HuH-7 (cell line): ENCODE measurements around the gene CDC14A.

Experiments used
- DNase-seq: peaks from one replicate; pipeline ENCODE4 v3.0.0; 2011; ENCODE audit warnings: low spot score

The CDC14A gene

GRCh38 chr1:100448366-100448765 lies 96.1 kb downstream of the CDC14A start:
- no peak for DNase-seq

GRCh38 chr1:100449477-100449876 lies 97.2 kb downstream of the CDC14A start:
- DNase-seq: no peak

- no peak for DNase-seq
Observed at GRCh38 chr1:100452641-100453040, 100.3 kb downstream of the CDC14A start.

- DNase-seq: no peak
Observed at GRCh38 chr1:100455478-100456072, 103.3 kb downstream of the CDC14A start.

- no peak for DNase-seq
Observed at GRCh38 chr1:100456880-100457279, 104.6 kb downstream of the CDC14A start.

- no peak for DNase-seq
Observed at GRCh38 chr1:100457683-100458082, 105.4 kb downstream of the CDC14A start.

- no peak for DNase-seq
Observed at GRCh38 chr1:100458661-100459357, 106.5 kb downstream of the CDC14A start.

GRCh38 chr1:100459358-100460114 lies 107.2 kb downstream of the CDC14A start:
- peak; percentile 32 for DNase-seq

- no peak for DNase-seq
Observed at GRCh38 chr1:100461222-100461621, 108.9 kb downstream of the CDC14A start.

GRCh38 chr1:100462326-100463025 lies 110.2 kb downstream of the CDC14A start:
- no peak for DNase-seq

GRCh38 chr1:100463791-100464424 lies 111.6 kb downstream of the CDC14A start:
- peak; percentile 58 for DNase-seq

GRCh38 chr1:100469578-100469977 lies 117.3 kb downstream of the CDC14A start:
- no peak for DNase-seq

GRCh38 chr1:100474834-100475233 lies 122.5 kb downstream of the CDC14A start:
- DNase-seq: no peak

GRCh38 chr1:100476735-100477290 lies 124.5 kb downstream of the CDC14A start:
- no peak for DNase-seq

- no peak for DNase-seq
Observed at GRCh38 chr1:100478816-100479215, 126.5 kb downstream of the CDC14A start.

- peak; percentile 10 for DNase-seq
Observed at GRCh38 chr1:100479620-100480338, 127.5 kb downstream of the CDC14A start.

- no peak for DNase-seq
Observed at GRCh38 chr1:100481303-100481702, 129.0 kb downstream of the CDC14A start.

- no peak for DNase-seq
Observed at GRCh38 chr1:100482167-100482566, 129.9 kb downstream of the CDC14A start.

- DNase-seq: no peak
Observed at GRCh38 chr1:100482748-100483147, 130.4 kb downstream of the CDC14A start.

- no peak for DNase-seq
Observed at GRCh38 chr1:100483230-100483629, 130.9 kb downstream of the CDC14A start.

GRCh38 chr1:100485855-100486258 lies 133.6 kb downstream of the CDC14A start:
- peak; percentile 10 for DNase-seq
